Spleen (tissue), 11 donors: ENCODE measurements around the gene PDLIM4. TPM values are rescaled to one million over a fixed set of nuclear protein-coding genes. Genes with fewer than 3 reads are reported as not detected.

Experiments used
- DNase-seq: peaks from one replicate; pipeline ENCODE4 v3.0.0-alpha.2; 2020
- H3K27ac ChIP-seq, 8 donors: fragments of 200-600 bp; sonication (generic) in 7 of 8; 1 replicate in 4 of 8; 2 replicates in 4 of 8; pipeline versions ENCODE4 v1.5.0 to v1.8.0; 2016 to 2021; ENCODE audit warnings: inconsistent platforms in 4 of 8, mild to moderate bottlenecking in 4 of 8, moderate library complexity in 1 of 8
- H3K27me3 ChIP-seq, 7 donors: fragments of 200-600 bp; sonication (generic) in 6 of 7; replicated peaks in 1 of 7; 1 replicate in 4 of 7; 2 replicates in 3 of 7; pipeline versions ENCODE4 v1.5.0 to v1.8.0; 2016 to 2021; ENCODE audit warnings: inconsistent platforms in 3 of 7, mild to moderate bottlenecking in 1 of 7
- H3K36me3 ChIP-seq, 6 donors: fragments of 200-600 bp; sonication (generic) in 5 of 6; 1 replicate in 4 of 6; 2 replicates in 2 of 6; pipeline versions ENCODE4 v1.5.0 to v1.8.0; 2016 to 2021; ENCODE audit warnings: inconsistent platforms in 2 of 6
- H3K4me1 ChIP-seq, 6 donors: fragments of 200-600 bp; sonication (generic) in 5 of 6; 1 replicate in 3 of 6; 2 replicates in 3 of 6; pipeline versions ENCODE4 v1.5.0 to v1.8.0; 2016 to 2021; ENCODE audit warnings: inconsistent platforms in 3 of 6
- H3K4me3 ChIP-seq, 8 donors: fragments of 200-600 bp; sonication (generic) in 7 of 8; 1 replicate in 4 of 8; 2 replicates in 4 of 8; pipeline versions ENCODE4 v1.5.0 to v1.8.0; 2016 to 2021; ENCODE audit warnings: inconsistent platforms in 4 of 8, mild to moderate bottlenecking in 4 of 8, moderate library complexity in 2 of 8
- H3K9me3 ChIP-seq, 8 donors: fragments of 200-600 bp; sonication (generic) in 7 of 8; 1 replicate in 4 of 8; 2 replicates in 4 of 8; pipeline versions ENCODE4 v1.5.0 to v1.8.0; 2016 to 2021; ENCODE audit warnings: inconsistent platforms in 4 of 8
- POLR2A ChIP-seq, 3 donors: fragments of 450-650 bp; IDR thresholded peaks; one replicate each; pipeline ENCODE4 v1.5.1; 2017; ENCODE audit warnings: antibody characterized with exemption in 3 of 3, mild to moderate bottlenecking in 1 of 3
- POLR2AphosphoS5 ChIP-seq, 3 donors: sonication (generic); formaldehyde crosslinking; IDR thresholded peaks; one replicate each; pipeline ENCODE4 v1.5.1; 2017; ENCODE audit warnings: antibody characterized with exemption in 3 of 3
- WGBS, 5 donors: extraction: QIAGEN DNeasy Blood & Tissue Kit in 3 of 5; methylation state at CpG; one replicate each; pipeline versions ENCODE4 v1.1.5 to v1.1.7; 2013 to 2018; 5-methylcytosine and 5-hydroxymethylcytosine counted together
- intact Hi-C: fragments of 100-400 bp; cut with DNase I; formaldehyde crosslinking; loops from one replicate; pipeline ENCODE4 v1.15.0; 2023; ENCODE audit warnings: low total_unique reads
- polyA plus RNA-seq, 3 donors: library from polyadenylated mRNA; stranded (reverse); fragments of 200-250 nt; gene quantifications; one replicate each; pipeline ENCODE4 v1.2.1, GENCODE V29; 2013
- total RNA-seq, 7 donors: library from RNA; depleted of rRNA in 3 of 7; stranded (reverse); fragments of >200 nt in 3 of 7; fragmentation: NEBNext Ultra II Directional in 4 of 7; extraction: Animal tissue kit (Norgen Biotek cat#: 25700) in 4 of 7; gene quantifications; one replicate each; pipeline versions ENCODE4 v1.1.0 to v1.2.1, GENCODE V29; 2016 to 2021
- TF ChIP-seq, protein P1 (sequence below), 11 experiments: fragments of 200-600 bp in 7 of 11; fragments of 450-650 bp in 4 of 11; sonication (generic) in 4 of 11; IDR thresholded peaks in 8 of 11; conservative IDR thresholded peaks in 3 of 11; 1 replicate in 7 of 11; 2 replicates in 4 of 11; pipeline versions ENCODE4 v1.4.0 to v1.8.0; 2016 to 2021; ENCODE audit warnings: antibody characterized with exemption in 11 of 11, inconsistent platforms in 4 of 11, mild to moderate bottlenecking in 1 of 11
- donor health status: healthy with polysubstance abuse.
- donor health status: DM: no; HTN: no; CAD: no; lungs with moderate emphysema.
- donor health status: DM: no; HTN: no; CAD: no.
- donor health status: Bipolar disorder and iron deficiency.
- donor health status: healthy.
- donor health status: DM: no; HTN: no; CAD: no.
- donor health status: DM: yes; HTN: yes; CAD: no.

Gene PDLIM4
- total and polyA plus RNA-seq, 10 donors: 3.5 to 17.4 (median 9.0) TPM

DNA sequence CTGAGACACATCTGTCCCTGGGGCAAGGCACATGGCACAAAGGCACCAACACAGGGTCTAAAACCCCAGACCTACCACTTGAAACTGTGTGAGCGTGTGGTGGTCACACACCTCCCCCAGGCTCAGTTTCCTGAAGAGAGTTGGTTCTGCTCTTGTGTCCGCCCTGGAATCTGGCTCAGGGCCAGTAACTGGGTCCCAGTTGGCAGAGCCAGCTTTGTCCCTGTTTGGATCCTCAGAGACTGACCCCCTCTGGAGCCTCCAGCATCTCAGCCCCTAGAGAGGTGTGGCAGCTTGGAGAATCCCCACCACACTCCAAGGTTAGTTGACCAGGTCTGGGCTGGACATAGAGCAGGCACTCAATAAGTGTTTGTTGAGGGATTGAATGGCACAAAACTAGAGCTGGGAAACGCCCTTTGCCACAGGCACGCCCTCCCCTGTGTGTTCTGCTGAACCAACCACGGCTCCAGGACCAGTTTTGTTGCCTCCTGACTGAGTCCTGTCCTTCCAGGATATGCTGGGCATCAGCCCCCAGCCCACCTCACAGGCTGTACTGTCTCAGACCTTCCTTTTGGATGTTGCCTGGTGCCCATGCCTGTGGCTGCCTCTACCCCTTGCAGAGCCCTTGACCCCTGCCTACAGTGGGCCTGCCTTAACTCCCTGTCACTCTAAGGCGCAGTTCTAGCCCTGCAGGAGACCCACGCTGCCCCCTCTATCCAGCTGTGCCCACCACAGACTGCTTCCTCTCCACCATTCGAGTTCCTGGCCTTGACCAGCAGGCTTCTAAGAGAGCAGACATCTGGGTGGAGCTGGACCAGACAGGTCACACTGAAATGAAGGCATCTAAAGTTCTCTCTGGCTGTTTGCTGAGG lies 3.8 kb upstream of the PDLIM4 start:
- intact Hi-C loops: no loop called here
- Histone ChIP-seq H3K4me1 (peaks cover 0 to 15% (median 8%) of the 10 kb centered on the region in 6 donors), H3K9me3 (no peaks in the 10 kb centered on the region), H3K36me3 (no peaks in the 10 kb centered on the region), H3K27ac (no peak overlapping the region), H3K27me3 (peaks cover 0 to 25% (median 14%) of the 10 kb centered on the region in 7 donors), H3K4me3 (no peak overlapping the region)
- WGBS, 5 donors: 72 to 89% (median 78%) methylated on average over 5 to 8 of the region's 8 CpGs
- DNase-seq: peak; percentile 36
- TF ChIP-seq, protein P1, sequence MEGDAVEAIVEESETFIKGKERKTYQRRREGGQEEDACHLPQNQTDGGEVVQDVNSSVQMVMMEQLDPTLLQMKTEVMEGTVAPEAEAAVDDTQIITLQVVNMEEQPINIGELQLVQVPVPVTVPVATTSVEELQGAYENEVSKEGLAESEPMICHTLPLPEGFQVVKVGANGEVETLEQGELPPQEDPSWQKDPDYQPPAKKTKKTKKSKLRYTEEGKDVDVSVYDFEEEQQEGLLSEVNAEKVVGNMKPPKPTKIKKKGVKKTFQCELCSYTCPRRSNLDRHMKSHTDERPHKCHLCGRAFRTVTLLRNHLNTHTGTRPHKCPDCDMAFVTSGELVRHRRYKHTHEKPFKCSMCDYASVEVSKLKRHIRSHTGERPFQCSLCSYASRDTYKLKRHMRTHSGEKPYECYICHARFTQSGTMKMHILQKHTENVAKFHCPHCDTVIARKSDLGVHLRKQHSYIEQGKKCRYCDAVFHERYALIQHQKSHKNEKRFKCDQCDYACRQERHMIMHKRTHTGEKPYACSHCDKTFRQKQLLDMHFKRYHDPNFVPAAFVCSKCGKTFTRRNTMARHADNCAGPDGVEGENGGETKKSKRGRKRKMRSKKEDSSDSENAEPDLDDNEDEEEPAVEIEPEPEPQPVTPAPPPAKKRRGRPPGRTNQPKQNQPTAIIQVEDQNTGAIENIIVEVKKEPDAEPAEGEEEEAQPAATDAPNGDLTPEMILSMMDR (IDR thresholded peaks at IDR 0.05 in 8 of 11, conservative IDR thresholded peaks at IDR 0.05 in 3 of 11): no peak

DNA sequence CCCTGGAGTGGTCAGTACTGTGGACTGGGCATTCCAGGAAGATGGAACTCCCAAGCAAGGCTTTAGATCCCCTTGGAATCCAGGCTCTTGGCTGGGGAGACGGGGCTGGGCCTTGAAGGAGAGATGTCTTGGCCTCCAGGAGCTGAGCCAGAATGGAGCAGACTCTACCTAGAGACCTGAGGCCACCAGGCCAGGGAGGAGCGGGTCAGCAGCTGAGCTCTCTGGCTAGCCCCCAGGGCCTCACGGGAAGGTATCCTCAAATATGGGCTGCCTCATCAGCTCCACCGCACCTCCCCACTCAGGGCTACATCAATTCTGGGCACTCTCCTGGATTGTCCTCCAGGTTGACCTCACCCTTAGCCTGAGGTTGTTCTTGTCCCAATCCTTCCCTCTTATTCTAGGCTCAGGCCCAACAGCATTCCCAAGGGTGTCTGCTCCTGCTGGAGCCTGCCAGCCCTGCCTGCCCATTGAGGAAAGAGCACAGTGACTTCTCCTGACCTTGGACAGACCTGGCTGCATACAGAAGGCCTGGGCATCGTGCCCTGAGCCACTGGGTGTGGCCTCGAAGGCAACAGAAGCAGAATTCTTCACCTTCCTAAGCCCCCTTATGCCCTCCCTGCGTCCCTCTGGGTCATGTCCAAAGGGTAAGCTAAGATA lies 3.0 kb upstream of the PDLIM4 start:
- intact Hi-C loops: no loop called here
- no peak overlapping the region for H3K4me3 ChIP-seq
- H3K36me3 ChIP-seq: no peaks in the 10 kb centered on the region
- no peaks in the 10 kb centered on the region for H3K9me3 ChIP-seq
- peaks cover 0 to 26% (median 14%) of the 10 kb centered on the region in 7 donors for H3K27me3 ChIP-seq
- no peak overlapping the region for H3K27ac ChIP-seq
- peak; percentile 43 for DNase-seq
- WGBS, 5 donors: 52 to 91% (median 74%) methylated on average over 4 to 7 of the region's 7 CpGs
- H3K4me1 ChIP-seq: peaks cover 0 to 15% (median 8%) of the 10 kb centered on the region in 6 donors
- TF ChIP-seq POLR2AphosphoS5 (IDR thresholded peaks at IDR 0.05): no peak
- TF ChIP-seq, protein P1 (IDR thresholded peaks at IDR 0.05 in 8 of 11, conservative IDR thresholded peaks at IDR 0.05 in 3 of 11): no peak

DNA sequence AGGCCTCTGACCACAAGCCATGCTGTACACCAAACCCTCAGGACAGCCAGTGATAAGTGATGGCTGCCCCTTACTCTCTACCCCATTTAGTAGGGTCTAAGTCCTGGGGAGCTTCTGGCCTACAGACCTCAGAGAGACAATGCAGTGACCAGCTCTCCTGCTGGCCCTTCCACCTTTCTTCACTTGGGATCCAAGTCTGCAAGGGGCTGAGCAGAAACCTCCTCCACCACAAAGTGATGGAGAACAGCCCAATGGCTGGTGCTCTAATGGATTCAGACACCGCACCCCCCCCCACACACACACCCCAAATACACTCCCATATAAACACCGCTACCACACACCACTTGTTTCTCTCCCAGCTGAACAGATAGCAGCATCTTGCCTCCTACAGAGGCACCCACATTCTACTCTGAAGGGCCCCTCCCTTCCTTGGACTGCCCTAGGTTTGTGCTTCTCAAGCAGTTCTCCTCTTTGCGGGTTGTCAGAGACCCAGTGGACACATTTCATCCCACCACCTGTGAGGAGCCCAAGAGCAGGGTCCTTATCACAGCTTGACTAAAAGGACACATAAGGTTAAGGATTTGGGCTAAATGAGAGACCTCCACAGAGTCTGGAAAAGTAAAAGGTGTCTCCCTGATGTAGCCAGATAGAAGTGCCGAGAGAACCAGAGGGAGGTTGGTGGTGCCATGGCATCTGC lies 1.3 kb upstream of the PDLIM4 start:
- H3K27me3 ChIP-seq: peaks cover 0 to 26% (median 14%) of the 10 kb centered on the region in 7 donors
- H3K36me3 ChIP-seq: no peaks in the 10 kb centered on the region
- DNase-seq: peak; percentile 16
- no peak overlapping the region for H3K4me3 ChIP-seq
- TF ChIP-seq POLR2AphosphoS5 (IDR thresholded peaks at IDR 0.05) (no peak), POLR2A (IDR thresholded peaks at IDR 0.05) (no peak)
- TF ChIP-seq, protein P1 (IDR thresholded peaks at IDR 0.05 in 8 of 11, conservative IDR thresholded peaks at IDR 0.05 in 3 of 11): no peak
- WGBS, 5 donors: 95 to 98% (median 96%) methylated on average over 4 of the region's 4 CpGs
- intact Hi-C loops: no loop called here
- no peak overlapping the region for H3K27ac ChIP-seq
- H3K4me1 ChIP-seq: peaks cover 0 to 29% (median 8%) of the 10 kb centered on the region in 6 donors
- H3K9me3 ChIP-seq: no peaks in the 10 kb centered on the region
